Measurements from ENCODE around the gene MDM1. TPM values are rescaled to one million over a fixed set of nuclear protein-coding genes. Genes with fewer than 3 reads are reported as not detected.

MDM1 gene
- total RNA-seq, 2 experiments from 2014 or later, result 25.2 to 28.4 TPM

- no peak for DNase-seq
- H3K4me3 Mint-ChIP-seq, result no peak overlapping the region
- no peaks in the 10 kb centered on the region for H3K36me3 Mint-ChIP-seq (ENCODE audit: low read depth)
- peaks cover 2% of the 10 kb centered on the region for H3K27me3 Mint-ChIP-seq
- H3K27ac Mint-ChIP-seq, result peak overlapping the region; percentile 20
- CTCF ChIA-PET, result no interaction called here
- peaks cover under 1% of the 10 kb centered on the region for H3K4me1 Mint-ChIP-seq
- POLR2A ChIA-PET, result no interaction called here
- no peaks in the 10 kb centered on the region for H3K9me3 Mint-ChIP-seq
Measured at GRCh38 chr12:68352067-68352466, 19.9 kb upstream of the MDM1 start.

GRCh38 chr12:68350753-68351152 is 18.6 kb upstream of the MDM1 start:
- no peak for DNase-seq
- no peak overlapping the region for H3K4me3 Mint-ChIP-seq
- H3K36me3 Mint-ChIP-seq (ENCODE audit: low read depth), result no peaks in the 10 kb centered on the region
- H3K27me3 Mint-ChIP-seq, result peaks cover 2% of the 10 kb centered on the region
- CTCF ChIA-PET, result interaction anchor here (0.8 kb wide), 1 partner anchor 457 kb away, joined by 4 read pairs; the partner anchor contains the start of gene MDM2
- H3K9me3 Mint-ChIP-seq, result no peaks in the 10 kb centered on the region
- H3K27ac Mint-ChIP-seq, result no peak overlapping the region
- POLR2A ChIA-PET, result no interaction called here
- H3K4me1 Mint-ChIP-seq, result peaks cover 12% of the 10 kb centered on the region

- Mint-ChIP-seq H3K4me1 (peaks cover 16% of the 10 kb centered on the region), H3K4me3 (no peak overlapping the region)
Measured at GRCh38 chr12:68349921-68350606, 17.9 kb upstream of the MDM1 start.

DNA sequence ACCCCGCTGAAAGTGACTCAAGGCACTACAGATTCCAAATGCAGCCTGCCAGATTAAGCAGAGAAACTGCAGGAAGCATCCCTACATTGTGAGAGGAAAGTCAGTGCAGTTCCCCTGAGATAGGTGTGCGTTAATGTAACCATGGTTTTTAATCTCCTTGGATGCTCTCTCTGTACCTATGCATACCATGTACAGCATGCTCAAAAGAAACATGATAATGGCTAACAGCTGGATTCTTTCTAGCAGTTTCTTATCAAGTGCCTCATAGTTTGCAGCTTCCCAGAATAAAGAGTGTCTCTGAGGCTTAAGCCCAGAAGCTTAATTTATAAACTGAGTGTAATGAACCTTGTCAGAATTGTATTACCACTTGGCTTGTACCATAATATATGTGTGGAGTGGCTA is 17.1 kb upstream of the MDM1 start:
- H3K4me3 Mint-ChIP-seq, result no peak overlapping the region
- POLR2A ChIA-PET, result no interaction called here

More at GRCh38 chr12:68349921-68350606, 17.9 kb upstream of the MDM1 start:
- ChIA-PET CTCF (interaction anchor here (0.8 to 2.8 kb wide), 3 partner anchors 10 to 458 kb away, joined by 4 to 8 read pairs (median 7); partner anchors contain the start of gene MDM2), POLR2A (no interaction called here)
- Mint-ChIP-seq H3K36me3 (ENCODE audit: low read depth) (no peaks in the 10 kb centered on the region), H3K27ac (no peak overlapping the region), H3K9me3 (no peaks in the 10 kb centered on the region), H3K27me3 (peaks cover 3% of the 10 kb centered on the region)
- no peak for DNase-seq

GRCh38 chr12:68348419-68348818 is 16.3 kb upstream of the MDM1 start:
- no peaks in the 10 kb centered on the region for H3K9me3 Mint-ChIP-seq
- no peak for DNase-seq
- ChIA-PET POLR2A (interaction anchor here (0.6 kb wide), 1 partner anchor 14 kb away, joined by 3 read pairs; no protein-coding TSS in a partner anchor), CTCF (interaction anchor here (0.8 to 2.8 kb wide), 4 partner anchors 8 to 426 kb away, joined by 3 to 7 read pairs (median 4); no protein-coding TSS in a partner anchor)
- H3K4me3 Mint-ChIP-seq, result no peak overlapping the region
- H3K4me1 Mint-ChIP-seq, result peaks cover 18% of the 10 kb centered on the region
- no peaks in the 10 kb centered on the region for H3K36me3 Mint-ChIP-seq (ENCODE audit: low read depth)
- peaks cover 10% of the 10 kb centered on the region for H3K27me3 Mint-ChIP-seq
- no peak overlapping the region for H3K27ac Mint-ChIP-seq

More for the DNA sequence above, 17.1 kb upstream of the MDM1 start:
- Mint-ChIP-seq H3K36me3 (ENCODE audit: low read depth) (no peaks in the 10 kb centered on the region), H3K27me3 (peaks cover 4% of the 10 kb centered on the region), H3K27ac (no peak overlapping the region), H3K4me1 (peaks cover 18% of the 10 kb centered on the region), H3K9me3 (no peaks in the 10 kb centered on the region)
- no peak for DNase-seq
- CTCF ChIA-PET, result interaction anchor here (1.1 to 2.8 kb wide), 2 partner anchors 10 to 11 kb away, joined by 7 to 8 read pairs; no protein-coding TSS in a partner anchor

DNA sequence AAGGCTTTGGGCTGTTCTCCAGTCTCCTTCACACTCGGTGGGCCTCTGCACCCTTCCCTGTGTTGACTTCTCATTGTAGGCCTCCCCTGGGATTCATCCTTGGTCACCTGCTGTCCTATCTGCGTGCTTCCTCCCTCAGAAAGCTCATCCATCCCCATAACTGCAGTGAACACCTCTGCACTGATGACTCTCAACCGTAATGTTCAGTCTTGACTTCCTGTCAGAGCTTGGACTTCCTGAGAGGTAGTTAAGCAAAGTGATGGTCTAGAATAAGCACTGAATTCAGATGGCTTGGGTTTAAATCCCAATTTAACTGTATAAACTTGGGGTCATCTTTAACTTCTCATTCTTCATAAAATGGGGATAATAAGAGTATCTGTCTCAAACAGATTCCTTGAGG is 13.6 kb upstream of the MDM1 start:
- ChIA-PET POLR2A (interaction anchor here (0.5 kb wide), 1 partner anchor 485 kb away, joined by 4 read pairs; no protein-coding TSS in a partner anchor), CTCF (interaction anchor here (0.5 to 1.7 kb wide), 8 partner anchors 10 to 300 kb away, joined by 3 to 6 read pairs (median 4); no protein-coding TSS in a partner anchor)
- Mint-ChIP-seq H3K36me3 (ENCODE audit: low read depth) (no peaks in the 10 kb centered on the region), H3K27ac (peak overlapping the region; percentile 28), H3K4me1 (peaks cover 18% of the 10 kb centered on the region), H3K4me3 (no peak overlapping the region), H3K9me3 (no peaks in the 10 kb centered on the region), H3K27me3 (peaks cover 16% of the 10 kb centered on the region)
- DNase-seq, result no peak

DNA sequence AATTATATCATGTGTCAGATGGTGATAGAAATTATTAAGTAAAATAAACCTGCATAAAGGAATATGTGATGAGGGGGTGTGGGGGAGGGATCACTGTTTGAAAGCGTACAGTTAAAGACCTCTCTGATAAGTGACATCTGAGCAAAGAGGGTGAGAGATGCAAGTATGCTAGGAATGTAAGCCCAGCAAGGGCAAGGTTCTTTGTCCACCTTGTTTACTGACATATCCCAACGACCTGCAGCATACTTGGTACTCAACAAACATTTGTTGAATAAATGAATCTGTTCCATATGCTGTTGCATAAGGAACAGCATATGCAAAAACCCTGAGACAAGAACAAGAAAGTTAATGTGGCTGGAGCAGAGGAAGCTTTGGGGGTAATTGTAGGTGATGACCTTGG is 12.0 kb upstream of the MDM1 start:
- CTCF ChIA-PET, result interaction anchor here (1.3 kb wide), 1 partner anchor 15 kb away, joined by 3 read pairs; no protein-coding TSS in a partner anchor
- Mint-ChIP-seq H3K27me3 (peaks cover 16% of the 10 kb centered on the region), H3K4me1 (peaks cover 18% of the 10 kb centered on the region), H3K36me3 (ENCODE audit: low read depth) (no peaks in the 10 kb centered on the region), H3K4me3 (no peak overlapping the region), H3K9me3 (no peaks in the 10 kb centered on the region), H3K27ac (no peak overlapping the region)
- no peak for DNase-seq
- POLR2A ChIA-PET, result no interaction called here

DNA sequence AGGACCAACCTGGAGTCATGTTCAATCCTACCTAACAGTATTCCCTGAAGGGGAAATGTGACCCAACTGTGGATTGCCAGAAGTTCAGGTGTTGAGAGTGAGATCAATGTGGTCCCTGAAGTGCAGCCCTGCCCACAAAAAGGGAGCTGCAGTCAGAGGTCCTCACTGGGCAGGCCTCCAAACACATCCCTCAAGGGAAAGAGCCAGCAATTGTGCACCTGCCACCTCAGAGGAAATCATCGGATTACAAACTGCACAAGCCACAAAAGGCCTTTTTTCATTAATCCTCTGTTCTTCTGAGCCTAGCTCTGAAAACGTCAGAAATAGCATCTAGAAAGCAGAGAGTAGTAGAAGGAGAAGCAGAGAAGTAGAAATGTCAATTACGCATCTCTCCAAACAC is 10.8 kb upstream of the MDM1 start:
- DNase-seq, result no peak
- Mint-ChIP-seq H3K36me3 (ENCODE audit: low read depth) (no peaks in the 10 kb centered on the region), H3K4me3 (no peak overlapping the region), H3K9me3 (no peaks in the 10 kb centered on the region), H3K27me3 (peaks cover 16% of the 10 kb centered on the region), H3K4me1 (peaks cover 20% of the 10 kb centered on the region), H3K27ac (no peak overlapping the region)
- ChIA-PET POLR2A (no interaction called here), CTCF (interaction anchor here (0.5 to 1.4 kb wide), 4 partner anchors 9 to 64 kb away, joined by 3 to 4 read pairs (median 3); no protein-coding TSS in a partner anchor)

DNA sequence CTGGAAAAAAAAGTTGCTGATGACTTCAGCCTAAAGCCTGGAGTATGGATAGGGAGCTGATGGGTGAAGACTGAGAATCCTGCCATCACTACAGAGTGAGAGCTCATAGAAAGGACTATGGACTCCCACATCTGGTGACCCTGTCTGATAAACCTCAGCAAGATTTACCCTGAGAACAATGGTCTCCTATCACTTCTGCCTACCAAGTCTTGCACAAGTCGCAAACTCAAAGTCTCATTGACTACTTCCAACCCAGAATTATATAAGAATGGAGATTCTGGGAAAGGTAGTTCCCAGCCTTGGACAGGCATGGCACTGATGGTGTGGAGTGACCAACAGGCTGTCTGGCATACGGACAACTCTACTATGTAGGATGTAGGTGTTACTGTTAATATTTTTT is 9.7 kb upstream of the MDM1 start:
- CTCF ChIA-PET, result interaction anchor here (0.5 to 1.1 kb wide), 3 partner anchors 15 to 278 kb away, joined by 3 to 7 read pairs (median 3); no protein-coding TSS in a partner anchor
- Mint-ChIP-seq H3K4me1 (peaks cover 16% of the 10 kb centered on the region), H3K27ac (no peak overlapping the region), H3K36me3 (ENCODE audit: low read depth) (no peaks in the 10 kb centered on the region), H3K4me3 (no peak overlapping the region), H3K27me3 (peaks cover 16% of the 10 kb centered on the region), H3K9me3 (no peaks in the 10 kb centered on the region)
- no peak for DNase-seq
- POLR2A ChIA-PET, result no interaction called here

DNA sequence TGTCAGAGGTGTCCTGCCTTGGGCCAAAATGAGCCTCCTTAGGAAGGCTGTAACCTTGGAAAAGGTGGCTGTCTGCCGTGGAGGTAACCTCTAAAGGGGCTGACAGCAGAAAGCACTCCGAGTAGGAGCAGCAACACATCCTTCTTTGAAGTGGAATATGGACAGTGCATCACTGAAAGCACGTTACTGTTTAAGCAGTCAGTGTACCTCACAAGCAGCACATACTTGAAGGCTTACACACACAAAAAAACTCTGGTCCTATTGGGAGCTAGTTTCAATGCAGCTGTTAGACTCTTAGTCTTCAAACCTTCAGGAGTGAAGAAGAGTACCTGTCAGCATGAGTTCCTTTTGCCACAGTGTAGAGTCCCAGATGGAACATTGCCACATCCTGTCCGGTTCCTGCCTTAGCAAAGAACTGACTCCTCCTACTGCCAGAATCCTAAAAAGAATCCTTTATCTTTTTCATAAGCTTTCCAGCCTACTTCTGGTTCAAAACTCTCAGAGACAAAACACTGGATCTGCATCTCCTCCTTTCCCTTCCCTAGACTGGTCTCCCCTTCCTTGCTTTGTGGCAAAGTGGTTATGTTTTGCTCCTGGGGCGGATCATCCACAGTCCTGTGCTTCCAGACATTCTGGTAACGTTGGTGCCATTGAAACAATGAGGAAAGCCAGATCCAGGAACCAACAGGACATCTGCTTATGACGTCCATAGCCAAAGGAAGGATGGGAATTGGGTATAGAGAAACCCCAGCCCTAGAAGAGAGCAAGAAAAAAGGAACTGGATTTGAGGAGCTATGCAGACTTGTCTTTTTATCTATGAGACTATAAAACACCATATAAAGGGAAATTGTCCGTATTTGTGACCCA is 8.5 kb upstream of the MDM1 start:
- ChIA-PET CTCF (interaction anchor here (1.1 kb wide), 1 partner anchor 14 kb away, joined by 3 read pairs; no protein-coding TSS in a partner anchor), POLR2A (no interaction called here)
- no peaks in the 10 kb centered on the region for H3K9me3 Mint-ChIP-seq
- H3K27me3 Mint-ChIP-seq, result peaks cover 16% of the 10 kb centered on the region
- H3K4me1 Mint-ChIP-seq, result peaks cover 7% of the 10 kb centered on the region
- H3K27ac Mint-ChIP-seq, result no peak overlapping the region
- no peaks in the 10 kb centered on the region for H3K36me3 Mint-ChIP-seq (ENCODE audit: low read depth)
- H3K4me3 Mint-ChIP-seq, result no peak overlapping the region
- DNase-seq, result no peak

DNA sequence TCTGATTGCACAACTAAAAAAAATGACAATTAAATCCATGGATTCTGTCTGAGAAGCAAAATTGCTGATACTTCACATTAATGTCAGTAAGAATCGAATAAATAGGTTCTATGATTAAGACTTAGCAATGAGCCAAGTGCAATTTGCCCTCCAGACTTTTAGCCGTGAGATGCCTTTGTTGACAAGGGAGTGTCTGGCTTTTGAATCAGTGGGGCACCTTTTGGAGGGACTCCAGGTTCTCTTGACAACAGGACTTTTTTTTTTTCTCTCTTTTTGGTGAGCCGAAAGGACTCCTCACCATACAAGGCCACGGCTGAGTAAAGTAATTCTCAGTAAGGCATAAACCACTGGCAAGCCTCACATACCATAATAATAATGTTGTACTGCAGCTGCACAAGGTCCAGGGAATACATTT is 4.7 kb upstream of the MDM1 start:
- Mint-ChIP-seq H3K9me3 (no peaks in the 10 kb centered on the region), H3K27ac (no peak overlapping the region), H3K4me1 (peaks cover 24% of the 10 kb centered on the region), H3K36me3 (ENCODE audit: low read depth) (no peaks in the 10 kb centered on the region), H3K4me3 (no peak overlapping the region), H3K27me3 (peaks cover 5% of the 10 kb centered on the region)
- DNase-seq, result no peak
- ChIA-PET POLR2A (no interaction called here), CTCF (interaction anchor here (0.6 kb wide), 1 partner anchor 283 kb away, joined by 3 read pairs; no protein-coding TSS in a partner anchor)

GRCh38 chr12:68335462-68335861 is 3.3 kb upstream of the MDM1 start:
- Mint-ChIP-seq H3K4me1 (peaks cover 38% of the 10 kb centered on the region), H3K9me3 (no peaks in the 10 kb centered on the region), H3K4me3 (no peak overlapping the region), H3K27me3 (peaks cover 3% of the 10 kb centered on the region), H3K27ac (no peak overlapping the region), H3K36me3 (ENCODE audit: low read depth) (no peaks in the 10 kb centered on the region)
- POLR2A ChIA-PET, result interaction anchor here (0.5 kb wide), 1 partner anchor 810 kb away, joined by 3 read pairs; no protein-coding TSS in a partner anchor
- CTCF ChIA-PET, result interaction anchor here (0.6 to 2.0 kb wide), 5 partner anchors 15 to 181 kb away, joined by 3 to 5 read pairs (median 3); no protein-coding TSS in a partner anchor
- no peak for DNase-seq

All from activated CD4-positive, alpha-beta T cell treated with anti-CD3 and anti-CD28 coated beads, Interleukin-2, amount 10 ng/mL, durations not matched to agents 7 days and 5 days (primary cell).